Measurements from ENCODE around the gene STON1.

The STON1 gene

DNA sequence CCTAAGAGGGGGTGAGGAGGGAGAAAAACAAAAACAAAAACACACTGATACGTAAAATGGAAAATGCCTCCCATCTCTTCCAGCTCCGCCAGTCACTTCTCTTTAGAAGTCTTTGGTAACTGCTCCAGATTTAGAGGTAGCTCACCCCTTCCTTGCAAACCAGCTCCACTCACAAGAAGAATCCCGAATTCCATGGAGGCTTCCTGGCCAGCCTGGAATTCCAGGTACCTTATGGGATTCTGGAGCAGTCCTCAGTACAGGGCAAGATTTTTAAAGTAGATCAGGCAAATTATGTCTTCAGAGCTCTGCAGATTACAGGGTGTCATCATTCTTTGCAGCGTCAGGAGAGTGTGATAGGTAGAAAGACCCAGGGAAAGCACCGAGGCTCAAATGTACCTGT is 4.8 kb downstream of the STON1 start:
- TF ChIP-seq, protein P1, sequence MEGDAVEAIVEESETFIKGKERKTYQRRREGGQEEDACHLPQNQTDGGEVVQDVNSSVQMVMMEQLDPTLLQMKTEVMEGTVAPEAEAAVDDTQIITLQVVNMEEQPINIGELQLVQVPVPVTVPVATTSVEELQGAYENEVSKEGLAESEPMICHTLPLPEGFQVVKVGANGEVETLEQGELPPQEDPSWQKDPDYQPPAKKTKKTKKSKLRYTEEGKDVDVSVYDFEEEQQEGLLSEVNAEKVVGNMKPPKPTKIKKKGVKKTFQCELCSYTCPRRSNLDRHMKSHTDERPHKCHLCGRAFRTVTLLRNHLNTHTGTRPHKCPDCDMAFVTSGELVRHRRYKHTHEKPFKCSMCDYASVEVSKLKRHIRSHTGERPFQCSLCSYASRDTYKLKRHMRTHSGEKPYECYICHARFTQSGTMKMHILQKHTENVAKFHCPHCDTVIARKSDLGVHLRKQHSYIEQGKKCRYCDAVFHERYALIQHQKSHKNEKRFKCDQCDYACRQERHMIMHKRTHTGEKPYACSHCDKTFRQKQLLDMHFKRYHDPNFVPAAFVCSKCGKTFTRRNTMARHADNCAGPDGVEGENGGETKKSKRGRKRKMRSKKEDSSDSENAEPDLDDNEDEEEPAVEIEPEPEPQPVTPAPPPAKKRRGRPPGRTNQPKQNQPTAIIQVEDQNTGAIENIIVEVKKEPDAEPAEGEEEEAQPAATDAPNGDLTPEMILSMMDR (conservative IDR thresholded peaks at IDR 0.05; ENCODE audit: low read depth, low read length), result no peak
- DNase-seq (ENCODE audit: low read depth), result no peak
- H3K4me3 ChIP-seq (ENCODE audit: low read length), result no peak overlapping the region

DNA sequence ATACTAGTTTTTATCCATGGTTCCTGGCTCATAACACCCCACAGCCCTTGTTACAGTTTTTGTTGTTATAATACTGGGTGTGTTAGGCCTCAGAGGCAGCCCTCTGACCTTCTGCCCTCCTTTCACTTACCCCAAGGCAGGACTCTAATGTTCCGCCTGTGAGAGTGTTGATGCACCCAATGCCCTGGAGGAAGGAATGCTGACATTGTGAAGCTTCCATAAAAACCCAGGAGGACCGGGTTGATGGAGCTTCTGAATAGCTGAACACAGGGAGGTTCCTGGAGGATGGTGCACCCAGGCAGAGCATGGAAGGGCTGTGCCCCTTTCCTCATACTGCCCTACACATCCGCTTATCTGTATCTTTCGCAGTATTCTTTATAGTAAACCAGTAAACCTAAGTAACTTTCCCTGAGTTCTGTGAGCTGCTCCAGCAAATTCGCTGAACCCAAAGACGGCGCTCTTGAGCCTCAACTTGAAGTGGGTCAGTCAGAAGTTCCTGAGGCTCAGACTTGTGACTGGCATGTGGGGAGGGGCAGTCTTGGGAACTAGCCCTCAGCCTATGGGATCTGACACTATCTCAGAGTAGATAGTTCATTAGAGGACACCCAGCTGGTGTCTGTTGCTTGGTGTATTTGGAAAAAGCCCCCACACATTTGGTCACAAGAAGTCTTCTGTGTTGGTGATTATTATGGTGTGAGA is 10.4 kb downstream of the STON1 start:
- DNase-seq (ENCODE audit: low read depth), result no peak
- no peak overlapping the region for H3K4me3 ChIP-seq (ENCODE audit: low read length)
- TF ChIP-seq, protein P1 (conservative IDR thresholded peaks at IDR 0.05; ENCODE audit: low read depth, low read length), result no peak

DNA sequence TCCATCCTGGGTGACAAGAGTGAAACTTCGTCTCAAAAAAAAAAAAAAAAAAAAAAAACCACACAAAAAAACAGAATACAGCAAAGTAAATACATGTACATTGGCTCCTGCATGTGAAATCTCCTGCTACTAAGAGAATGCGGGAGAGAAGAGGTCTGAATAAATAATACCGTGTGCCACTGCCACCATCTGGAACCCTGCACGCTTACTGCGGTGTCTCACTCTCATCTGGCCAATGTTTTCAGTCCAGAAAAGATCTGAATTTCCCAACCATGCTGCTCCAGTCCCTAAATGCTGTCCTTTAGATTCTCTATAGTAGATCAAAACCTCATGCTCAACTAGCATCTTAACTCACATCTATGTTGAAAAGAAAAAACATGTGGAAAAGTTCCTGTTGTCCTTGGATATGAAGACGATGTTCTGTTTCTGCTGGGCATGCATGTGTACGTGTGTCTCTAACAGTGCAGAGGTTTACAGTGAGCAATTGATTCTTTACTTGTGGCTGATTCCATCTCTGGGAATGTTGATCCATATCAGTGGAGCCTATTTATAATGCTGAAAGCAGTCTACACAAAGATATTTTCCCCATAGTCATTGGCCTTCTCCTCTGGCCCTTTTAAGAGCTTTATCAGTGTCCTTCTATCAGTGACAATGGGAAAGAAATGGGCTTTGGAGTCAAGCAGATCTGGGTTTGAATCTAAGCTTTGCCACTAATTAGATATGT is 11.9 kb downstream of the STON1 start:
- TF ChIP-seq, protein P1 (conservative IDR thresholded peaks at IDR 0.05; ENCODE audit: low read depth, low read length), result no peak
- no peak for DNase-seq (ENCODE audit: low read depth)
- H3K4me3 ChIP-seq (ENCODE audit: low read length), result no peak overlapping the region

DNA sequence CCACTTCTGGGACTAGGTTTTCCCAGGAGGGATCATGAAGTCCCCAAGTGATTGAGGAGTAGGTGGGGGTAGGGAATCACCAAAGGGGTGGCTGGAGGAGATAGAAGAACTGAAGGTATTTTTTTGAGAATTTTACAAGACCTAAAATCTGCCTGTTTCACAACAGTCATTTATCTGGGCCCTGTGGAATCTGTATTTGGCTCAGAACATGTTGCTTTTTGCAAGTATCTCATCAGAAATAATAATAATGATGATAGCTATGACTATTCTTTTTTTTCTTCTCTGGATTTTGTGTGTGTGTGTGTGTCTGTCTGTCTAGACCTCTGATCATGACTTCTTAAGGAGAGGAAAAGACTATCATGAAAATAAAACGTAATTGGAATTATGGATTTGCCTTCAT is 13.9 kb downstream of the STON1 start:
- no peak overlapping the region for H3K4me3 ChIP-seq (ENCODE audit: low read length)
- no peak for DNase-seq (ENCODE audit: low read depth)
- TF ChIP-seq, protein P1 (conservative IDR thresholded peaks at IDR 0.05; ENCODE audit: low read depth, low read length), result no peak

DNA sequence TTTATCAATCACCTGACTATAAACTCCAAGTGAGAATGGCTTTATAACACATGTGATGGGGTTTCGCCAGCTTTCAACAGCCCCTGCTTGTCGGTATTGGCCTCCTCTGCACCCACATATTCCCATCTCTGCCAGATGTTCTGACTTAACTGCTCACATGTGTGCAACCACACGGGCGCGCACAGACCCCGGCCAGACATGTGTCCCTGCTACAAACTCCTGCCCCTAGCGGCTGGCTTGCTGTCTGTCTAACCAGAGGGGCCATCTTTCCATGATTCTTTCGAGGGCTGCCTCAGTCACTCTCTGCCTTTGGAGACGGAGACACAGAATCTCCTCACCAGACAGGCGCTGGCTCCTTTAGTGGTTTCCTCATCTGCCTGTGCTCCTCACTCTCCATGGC is 15.3 kb downstream of the STON1 start:
- TF ChIP-seq, protein P1 (conservative IDR thresholded peaks at IDR 0.05; ENCODE audit: low read depth, low read length), result no peak
- DNase-seq (ENCODE audit: low read depth), result no peak
- H3K4me3 ChIP-seq (ENCODE audit: low read length), result no peak overlapping the region

DNA sequence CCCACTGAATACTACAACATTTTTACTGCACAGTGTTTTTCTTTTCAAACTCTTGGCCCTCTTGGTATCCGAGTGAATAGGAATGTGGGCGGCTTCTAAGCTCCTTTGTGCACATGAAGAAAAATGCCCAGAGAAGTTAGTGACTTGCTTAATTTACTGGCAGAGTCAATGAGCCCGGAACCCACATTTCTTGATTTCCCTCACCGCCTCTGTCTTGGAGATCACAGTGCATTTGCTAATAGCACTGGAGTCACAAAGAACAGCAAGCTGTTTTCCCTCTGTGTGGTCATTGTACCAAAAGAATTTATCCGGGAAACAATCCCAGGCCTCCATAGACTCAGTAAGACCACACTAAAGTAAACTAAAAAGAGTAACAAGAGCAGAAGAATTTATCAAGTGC is 18.9 kb downstream of the STON1 start:
- no peak for DNase-seq (ENCODE audit: low read depth)
- H3K4me3 ChIP-seq (ENCODE audit: low read length), result no peak overlapping the region
- TF ChIP-seq, protein P1 (conservative IDR thresholded peaks at IDR 0.05; ENCODE audit: low read depth, low read length), result no peak

DNA sequence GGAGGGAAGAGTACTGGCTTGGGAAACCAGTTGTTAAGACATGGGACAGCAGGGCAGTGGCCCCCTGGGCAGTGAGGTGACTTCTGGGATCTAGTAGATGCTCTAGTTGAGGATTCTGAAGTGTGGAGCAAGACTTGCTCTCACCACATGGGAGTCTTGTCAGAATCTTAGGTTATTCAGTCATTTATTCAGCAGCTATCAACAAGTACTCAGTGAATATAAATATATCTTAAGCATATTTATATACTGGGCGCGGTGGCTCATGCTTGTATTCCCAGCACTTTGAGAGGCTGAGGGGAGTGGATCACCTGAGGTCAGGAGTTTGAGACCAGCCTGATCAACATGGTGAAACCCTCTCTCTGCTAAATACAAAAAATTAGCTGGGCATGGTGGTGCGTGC is 20.0 kb downstream of the STON1 start:
- DNase-seq (ENCODE audit: low read depth), result no peak
- TF ChIP-seq, protein P1 (conservative IDR thresholded peaks at IDR 0.05; ENCODE audit: low read depth, low read length), result no peak
- no peak overlapping the region for H3K4me3 ChIP-seq (ENCODE audit: low read length)
